HEK293 (cell line): ENCODE data around the gene NR3C2.

Experiments used
- CTCF ChIA-PET: fragments of 350-600 bp; formaldehyde crosslinking; extraction: SDS; loops from one replicate; lab custom pipeline; 2021; ENCODE audit warnings: antibody characterized with exemption; lab: Yijun Ruan, JAX
- POLR2A ChIA-PET: fragments of 300-600 bp; formaldehyde crosslinking; extraction: SDS; loops from one replicate; lab custom pipeline; 2020; ENCODE audit warnings: antibody characterized with exemption, inconsistent platforms; lab: Yijun Ruan, JAX
- H3K27ac ChIP-seq: fragments of 200-500 bp; sonication (Bioruptor generic); 2 replicates; pipeline ENCODE4 v1.5.1; 2014; ENCODE audit warnings: low read depth, low read length, control low read depth, inconsistent platforms; ENCODE audit errors: extremely low read depth
- H3K36me3 ChIP-seq, 2 experiments: fragments of 200-500 bp in 1 of 2; sonication (Bioruptor generic) in 1 of 2; 1 replicate in 1 of 2; 2 replicates in 1 of 2; pipeline ENCODE4 v1.5.1; 2014 to 2017; ENCODE audit warnings: inconsistent platforms in 2 of 2, low read length in 2 of 2; ENCODE audit not compliant: control insufficient read depth in 2 of 2, insufficient read depth in 1 of 2
- H3K4me1 ChIP-seq: fragments of 200-500 bp; sonication (Bioruptor generic); 2 replicates; pipeline ENCODE4 v1.5.1; 2014; ENCODE audit warnings: mild to moderate bottlenecking, low read length, inconsistent platforms; ENCODE audit not compliant: control insufficient read depth, insufficient read depth
- H3K4me3 ChIP-seq: 2 replicates; pipeline ENCODE4 v1.5.1; 2011; ENCODE audit warnings: low read depth, mild to moderate bottlenecking, control low read depth, low read length, moderate library complexity
- H3K9me3 ChIP-seq: fragments of 200-500 bp; sonication (Bioruptor generic); 2 replicates; pipeline ENCODE4 v1.5.1; 2014; ENCODE audit warnings: low read depth, low read length, inconsistent platforms; ENCODE audit not compliant: control insufficient read depth, insufficient read depth
- GLIS1 ChIP-seq: fragments of 450-650 bp; formaldehyde crosslinking; IDR thresholded peaks from 2 replicates; pipeline ENCODE4 v1.5.1; 2016; ENCODE audit warnings: missing biosample characterization, missing genetic modification characterization
- HOXD13 ChIP-seq: sonication (generic); formaldehyde crosslinking; IDR thresholded peaks from 2 replicates; pipeline ENCODE4 v1.8.0; 2022; ENCODE audit warnings: missing genetic modification reagents, borderline replicate concordance
- KLF9 ChIP-seq: fragments of 450-650 bp; formaldehyde crosslinking; IDR thresholded peaks from 2 replicates; pipeline ENCODE4 v1.5.1; 2016; ENCODE audit warnings: missing biosample characterization, missing genetic modification characterization, low read depth
- MYNN ChIP-seq: fragments of 450-650 bp; formaldehyde crosslinking; IDR thresholded peaks from 2 replicates; pipeline ENCODE4 v1.5.1; 2016; ENCODE audit warnings: missing biosample characterization, missing genetic modification characterization, borderline replicate concordance
- PRDM1 ChIP-seq: fragments of 450-650 bp; formaldehyde crosslinking; IDR thresholded peaks from 2 replicates; pipeline ENCODE4; 2016; ENCODE audit warnings: missing biosample characterization, missing genetic modification characterization
- SP2 ChIP-seq: fragments of 450-650 bp; formaldehyde crosslinking; IDR thresholded peaks from 2 replicates; pipeline ENCODE4 v1.5.1; 2016; ENCODE audit warnings: missing biosample characterization, missing genetic modification characterization
- SP7 ChIP-seq: fragments of 450-650 bp; formaldehyde crosslinking; IDR thresholded peaks from 2 replicates; pipeline ENCODE4 v1.5.1; 2016; ENCODE audit warnings: missing biosample characterization, missing genetic modification characterization
- TCF7L2 ChIP-seq: IDR thresholded peaks from 2 replicates; pipeline ENCODE4 v1.6.1; 2011; ENCODE audit warnings: low read depth, mild to moderate bottlenecking, inconsistent platforms, low read length, moderate library complexity, borderline replicate concordance
- ZNF654 ChIP-seq: fragments of 450-650 bp; formaldehyde crosslinking; IDR thresholded peaks from 2 replicates; pipeline ENCODE4 v1.5.1; 2016; ENCODE audit warnings: low read depth, missing biosample characterization, missing genetic modification characterization
- ZNF660 ChIP-seq: fragments of 450-650 bp; IDR thresholded peaks from 2 replicates; pipeline ENCODE4 v1.5.1; 2018; ENCODE audit warnings: missing biosample characterization, mild to moderate bottlenecking, missing genetic modification characterization
- ZNF707 ChIP-seq: fragments of 450-650 bp; formaldehyde crosslinking; IDR thresholded peaks from 2 replicates; pipeline ENCODE4 v1.5.1; 2016; ENCODE audit warnings: missing biosample characterization, missing genetic modification characterization
- ZNF837 ChIP-seq: fragments of 450-650 bp; formaldehyde crosslinking; IDR thresholded peaks from 2 replicates; pipeline ENCODE4 v1.5.1; 2016; ENCODE audit warnings: missing biosample characterization, missing genetic modification characterization
- ZSCAN30 ChIP-seq: fragments of 450-650 bp; IDR thresholded peaks from 2 replicates; pipeline ENCODE4 v1.5.1; 2018; ENCODE audit warnings: missing biosample characterization, mild to moderate bottlenecking, missing genetic modification characterization, moderate library complexity
- TF ChIP-seq, protein P1 (sequence below): fragments of 450-650 bp; IDR thresholded peaks from 2 replicates; pipeline ENCODE4 v1.5.1; 2018; ENCODE audit warnings: missing biosample characterization, missing genetic modification characterization
- TF ChIP-seq, protein P2 (sequence below): fragments of 450-650 bp; formaldehyde crosslinking; IDR thresholded peaks from 2 replicates; pipeline ENCODE4; 2016; ENCODE audit warnings: missing biosample characterization, missing genetic modification characterization
- TF ChIP-seq, protein P3 (sequence below): fragments of 450-650 bp; formaldehyde crosslinking; IDR thresholded peaks from 2 replicates; pipeline ENCODE4 v1.5.1; 2016; ENCODE audit warnings: missing biosample characterization, missing genetic modification characterization
- TF ChIP-seq, protein P4 (sequence below): fragments of 450-650 bp; formaldehyde crosslinking; IDR thresholded peaks from 2 replicates; pipeline ENCODE4 v1.5.1; 2016; ENCODE audit warnings: missing biosample characterization, missing genetic modification characterization, borderline replicate concordance

Gene NR3C2

DNA sequence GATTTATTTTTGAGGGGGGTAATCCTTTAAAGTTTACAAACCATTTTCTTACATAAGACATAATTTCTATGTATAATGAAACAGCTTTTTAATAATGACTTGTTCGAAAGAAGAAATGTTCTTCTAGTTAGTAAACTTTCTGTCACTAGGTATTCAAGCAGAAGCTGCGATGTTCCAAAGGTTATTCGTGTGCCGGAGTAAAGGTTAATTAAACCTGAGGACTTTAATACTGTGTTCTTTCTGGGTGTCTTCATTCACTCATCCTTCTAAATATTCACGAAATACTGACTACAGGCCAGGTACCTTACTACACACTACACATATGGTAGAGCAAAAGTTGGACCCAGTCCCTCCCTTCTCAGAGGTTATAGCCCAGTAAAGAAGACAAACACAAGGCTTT lies 96.7 kb downstream of the NR3C2 start (continued):
- no peak for TF ChIP-seq MYNN (tag by site-specific recombination)
- TF ChIP-seq, all 188 proteins: peak for 0

DNA sequence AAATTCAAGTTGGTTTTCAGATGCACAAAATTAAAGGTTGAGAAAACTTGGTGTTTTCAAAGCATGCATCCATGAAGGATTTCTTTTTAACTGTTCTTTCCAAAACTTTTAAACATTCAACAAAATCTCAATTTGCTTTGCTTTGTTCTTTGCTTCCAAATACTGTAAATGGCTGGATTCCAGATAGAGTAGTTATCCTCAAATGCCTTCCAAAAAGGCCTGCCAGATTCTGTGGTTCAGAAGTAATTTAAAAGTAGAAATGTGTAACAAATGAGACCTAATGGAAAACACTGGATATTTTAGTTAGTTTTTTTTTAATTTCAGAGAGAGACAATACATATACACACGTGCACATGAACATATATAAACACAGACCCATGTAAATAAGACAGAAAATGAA lies 97.3 kb downstream of the NR3C2 start:
- no peak for TF ChIP-seq KLF9 (tag by site-specific recombination)
- TF ChIP-seq ZNF654 (tag by site-specific recombination) = no peak
- no peak for TF ChIP-seq ZNF837
- TF ChIP-seq HOXD13 (CRISPR knock-in tag) = no peak
- TF ChIP-seq ZNF707 (tag by site-specific recombination) = no peak
- TF ChIP-seq, protein P1, sequence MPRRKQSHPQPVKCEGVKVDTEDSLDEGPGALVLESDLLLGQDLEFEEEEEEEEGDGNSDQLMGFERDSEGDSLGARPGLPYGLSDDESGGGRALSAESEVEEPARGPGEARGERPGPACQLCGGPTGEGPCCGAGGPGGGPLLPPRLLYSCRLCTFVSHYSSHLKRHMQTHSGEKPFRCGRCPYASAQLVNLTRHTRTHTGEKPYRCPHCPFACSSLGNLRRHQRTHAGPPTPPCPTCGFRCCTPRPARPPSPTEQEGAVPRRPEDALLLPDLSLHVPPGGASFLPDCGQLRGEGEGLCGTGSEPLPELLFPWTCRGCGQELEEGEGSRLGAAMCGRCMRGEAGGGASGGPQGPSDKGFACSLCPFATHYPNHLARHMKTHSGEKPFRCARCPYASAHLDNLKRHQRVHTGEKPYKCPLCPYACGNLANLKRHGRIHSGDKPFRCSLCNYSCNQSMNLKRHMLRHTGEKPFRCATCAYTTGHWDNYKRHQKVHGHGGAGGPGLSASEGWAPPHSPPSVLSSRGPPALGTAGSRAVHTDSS (tag by site-specific recombination) = no peak
- TF ChIP-seq TCF7L2 = no peak
- TF ChIP-seq ZSCAN30 = no peak
- TF ChIP-seq, protein P2, sequence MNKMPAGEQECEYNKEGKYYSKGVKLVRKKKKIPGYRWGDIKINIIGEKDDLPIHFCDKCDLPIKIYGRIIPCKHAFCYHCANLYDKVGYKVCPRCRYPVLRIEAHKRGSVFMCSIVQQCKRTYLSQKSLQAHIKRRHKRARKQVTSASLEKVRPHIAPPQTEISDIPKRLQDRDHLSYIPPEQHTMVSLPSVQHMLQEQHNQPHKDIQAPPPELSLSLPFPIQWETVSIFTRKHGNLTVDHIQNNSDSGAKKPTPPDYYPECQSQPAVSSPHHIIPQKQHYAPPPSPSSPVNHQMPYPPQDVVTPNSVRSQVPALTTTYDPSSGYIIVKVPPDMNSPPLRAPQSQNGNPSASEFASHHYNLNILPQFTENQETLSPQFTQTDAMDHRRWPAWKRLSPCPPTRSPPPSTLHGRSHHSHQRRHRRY = no peak
- no peak for TF ChIP-seq SP7 (tag by site-specific recombination)
- TF ChIP-seq SP2 (tag by site-specific recombination) = no peak
- TF ChIP-seq, protein P3, sequence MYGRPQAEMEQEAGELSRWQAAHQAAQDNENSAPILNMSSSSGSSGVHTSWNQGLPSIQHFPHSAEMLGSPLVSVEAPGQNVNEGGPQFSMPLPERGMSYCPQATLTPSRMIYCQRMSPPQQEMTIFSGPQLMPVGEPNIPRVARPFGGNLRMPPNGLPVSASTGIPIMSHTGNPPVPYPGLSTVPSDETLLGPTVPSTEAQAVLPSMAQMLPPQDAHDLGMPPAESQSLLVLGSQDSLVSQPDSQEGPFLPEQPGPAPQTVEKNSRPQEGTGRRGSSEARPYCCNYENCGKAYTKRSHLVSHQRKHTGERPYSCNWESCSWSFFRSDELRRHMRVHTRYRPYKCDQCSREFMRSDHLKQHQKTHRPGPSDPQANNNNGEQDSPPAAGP (tag by site-specific recombination) = no peak
- no peak for TF ChIP-seq GLIS1 (tag by site-specific recombination)
- TF ChIP-seq ZNF660 (tag by site-specific recombination) = no peak
- no peak for TF ChIP-seq PRDM1
- TF ChIP-seq, protein P4, sequence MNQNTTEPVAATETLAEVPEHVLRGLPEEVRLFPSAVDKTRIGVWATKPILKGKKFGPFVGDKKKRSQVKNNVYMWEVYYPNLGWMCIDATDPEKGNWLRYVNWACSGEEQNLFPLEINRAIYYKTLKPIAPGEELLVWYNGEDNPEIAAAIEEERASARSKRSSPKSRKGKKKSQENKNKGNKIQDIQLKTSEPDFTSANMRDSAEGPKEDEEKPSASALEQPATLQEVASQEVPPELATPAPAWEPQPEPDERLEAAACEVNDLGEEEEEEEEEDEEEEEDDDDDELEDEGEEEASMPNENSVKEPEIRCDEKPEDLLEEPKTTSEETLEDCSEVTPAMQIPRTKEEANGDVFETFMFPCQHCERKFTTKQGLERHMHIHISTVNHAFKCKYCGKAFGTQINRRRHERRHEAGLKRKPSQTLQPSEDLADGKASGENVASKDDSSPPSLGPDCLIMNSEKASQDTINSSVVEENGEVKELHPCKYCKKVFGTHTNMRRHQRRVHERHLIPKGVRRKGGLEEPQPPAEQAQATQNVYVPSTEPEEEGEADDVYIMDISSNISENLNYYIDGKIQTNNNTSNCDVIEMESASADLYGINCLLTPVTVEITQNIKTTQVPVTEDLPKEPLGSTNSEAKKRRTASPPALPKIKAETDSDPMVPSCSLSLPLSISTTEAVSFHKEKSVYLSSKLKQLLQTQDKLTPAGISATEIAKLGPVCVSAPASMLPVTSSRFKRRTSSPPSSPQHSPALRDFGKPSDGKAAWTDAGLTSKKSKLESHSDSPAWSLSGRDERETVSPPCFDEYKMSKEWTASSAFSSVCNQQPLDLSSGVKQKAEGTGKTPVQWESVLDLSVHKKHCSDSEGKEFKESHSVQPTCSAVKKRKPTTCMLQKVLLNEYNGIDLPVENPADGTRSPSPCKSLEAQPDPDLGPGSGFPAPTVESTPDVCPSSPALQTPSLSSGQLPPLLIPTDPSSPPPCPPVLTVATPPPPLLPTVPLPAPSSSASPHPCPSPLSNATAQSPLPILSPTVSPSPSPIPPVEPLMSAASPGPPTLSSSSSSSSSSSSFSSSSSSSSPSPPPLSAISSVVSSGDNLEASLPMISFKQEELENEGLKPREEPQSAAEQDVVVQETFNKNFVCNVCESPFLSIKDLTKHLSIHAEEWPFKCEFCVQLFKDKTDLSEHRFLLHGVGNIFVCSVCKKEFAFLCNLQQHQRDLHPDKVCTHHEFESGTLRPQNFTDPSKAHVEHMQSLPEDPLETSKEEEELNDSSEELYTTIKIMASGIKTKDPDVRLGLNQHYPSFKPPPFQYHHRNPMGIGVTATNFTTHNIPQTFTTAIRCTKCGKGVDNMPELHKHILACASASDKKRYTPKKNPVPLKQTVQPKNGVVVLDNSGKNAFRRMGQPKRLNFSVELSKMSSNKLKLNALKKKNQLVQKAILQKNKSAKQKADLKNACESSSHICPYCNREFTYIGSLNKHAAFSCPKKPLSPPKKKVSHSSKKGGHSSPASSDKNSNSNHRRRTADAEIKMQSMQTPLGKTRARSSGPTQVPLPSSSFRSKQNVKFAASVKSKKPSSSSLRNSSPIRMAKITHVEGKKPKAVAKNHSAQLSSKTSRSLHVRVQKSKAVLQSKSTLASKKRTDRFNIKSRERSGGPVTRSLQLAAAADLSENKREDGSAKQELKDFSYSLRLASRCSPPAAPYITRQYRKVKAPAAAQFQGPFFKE = no peak
- Histone ChIP-seq H3K36me3 (no peaks in the 10 kb centered on the region), H3K4me3 (no peak overlapping the region), H3K27ac (no peak overlapping the region), H3K9me3 (no peaks in the 10 kb centered on the region; the same call in 1 of the 2 replicates), H3K4me1 (peaks cover 7% of the 10 kb centered on the region)
- CTCF ChIA-PET = no interaction called here
- POLR2A ChIA-PET = no interaction called here
